Central memory CD4-positive, alpha-beta T cell (primary cell): ENCODE results near the gene FKBP5.
"Not testable (repeated sequence)": the region's sequence is repeated elsewhere in the genome, so short reads cannot be mapped to it uniquely, and the experiment has no call there.

Experiments
- DNase-seq: peaks from one replicate; pipeline ENCODE4 v3.0.0; 2022
- total RNA-seq, 3 experiments: gene quantifications; one replicate each; lab custom pipeline; 2026; lab: John Stamatoyannopoulos, UW

Gene FKBP5
- total RNA-seq, result 118 to 292 (median 207) reads per million in 3 experiments

DNA sequence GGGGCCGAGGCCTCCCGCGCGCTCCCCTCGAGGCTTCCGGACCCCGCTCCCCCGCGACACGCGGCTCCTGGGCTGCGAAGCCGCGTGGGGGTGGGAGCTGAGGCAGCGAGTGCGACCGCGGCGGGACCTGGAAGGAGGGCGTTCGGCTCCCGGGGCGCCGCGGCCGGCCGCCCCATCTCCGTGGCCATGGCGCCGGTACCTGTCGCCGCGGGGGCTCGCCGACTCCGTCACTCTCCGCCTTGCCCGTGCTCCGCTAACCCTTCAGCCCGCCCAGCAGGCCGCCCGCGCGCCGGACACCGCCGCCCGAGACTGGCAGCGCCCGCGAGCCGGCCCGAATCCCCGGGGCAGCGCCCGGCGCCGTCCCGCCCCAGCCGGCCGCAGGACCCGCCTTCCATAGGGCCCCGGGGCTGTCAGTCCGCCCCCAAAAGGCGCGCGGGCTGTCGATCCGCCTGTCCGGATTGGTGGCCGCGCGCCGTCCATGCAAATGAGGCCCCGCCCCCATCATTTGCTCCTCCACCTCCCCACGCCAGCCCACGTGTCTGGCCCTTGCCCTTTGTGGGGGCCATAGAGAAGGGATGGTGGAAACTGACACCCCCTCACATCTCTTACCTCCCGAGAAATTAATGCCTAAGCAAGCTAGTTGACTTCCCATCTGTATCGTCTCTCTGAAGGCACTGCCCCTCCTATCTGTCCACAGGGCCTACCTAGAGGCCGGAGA, at the start of gene FKBP5:
Gene FKBP5, minus strand, starts transcription at position 311 of the 718 bp plus-strand sequence. CDS start 46,091 bp downstream, outside the sequence.
- peak; percentile 84 for DNase-seq

DNA sequence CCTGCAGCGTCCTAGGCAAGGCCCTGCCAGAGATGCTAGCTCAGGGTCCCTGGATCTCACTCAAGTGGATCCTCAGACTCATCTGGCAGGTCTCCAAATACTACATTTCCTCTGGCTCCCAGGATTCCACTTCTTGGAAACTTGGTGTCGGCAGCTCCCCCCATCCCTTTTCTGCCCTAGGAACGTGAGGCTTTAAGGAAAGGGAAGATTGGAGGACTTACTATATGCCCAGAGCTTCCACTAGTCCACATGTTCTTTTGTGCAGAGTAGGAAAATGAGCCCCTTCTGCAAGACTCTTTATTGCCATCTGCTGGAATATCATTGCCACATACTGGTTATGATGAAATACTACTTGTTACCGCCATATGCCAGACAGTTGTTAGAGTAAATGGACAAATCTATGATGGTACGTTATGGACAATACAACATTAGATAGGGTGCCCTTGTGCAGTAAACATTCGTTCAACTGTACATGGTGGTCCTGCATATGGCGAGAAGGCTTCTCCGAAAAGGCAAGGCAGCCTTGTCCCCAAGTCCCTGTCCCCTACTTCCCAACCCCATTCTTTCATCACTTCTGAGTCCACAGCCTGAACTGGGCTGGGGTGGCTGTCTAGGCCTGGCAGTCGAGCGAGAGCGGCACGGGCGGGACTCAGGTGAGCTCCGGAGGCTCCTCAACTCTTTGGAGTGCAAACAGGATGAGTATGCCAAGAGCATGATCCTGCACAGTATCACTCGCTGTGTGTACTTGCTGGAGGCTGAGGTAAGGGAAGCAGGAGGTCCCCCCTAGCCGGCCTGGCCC, 48.9 kb upstream of the FKBP5 start:
- DNase-seq, result peak; percentile 69

DNA sequence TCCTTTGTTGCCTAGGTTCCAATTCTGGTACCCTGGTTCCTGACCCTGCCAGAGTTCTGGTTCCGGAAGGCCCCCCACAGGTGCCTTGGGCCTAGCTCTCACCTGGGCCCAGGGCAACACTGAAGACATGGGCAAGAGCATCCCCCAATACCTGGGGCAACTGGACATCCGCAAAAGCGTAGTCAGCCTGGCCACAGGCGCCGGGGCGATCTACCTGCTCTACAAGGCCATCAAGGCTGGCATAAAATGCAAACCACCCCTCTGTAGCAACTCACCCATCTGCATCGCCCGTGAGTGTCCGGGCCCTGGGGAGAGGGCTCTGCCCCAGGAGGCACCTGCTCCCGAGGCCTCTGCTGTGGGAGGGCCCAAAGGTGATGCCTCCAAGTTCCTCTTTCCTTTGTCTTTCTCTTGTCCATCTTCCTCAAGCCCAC, 48.3 kb upstream of the FKBP5 start, which contains the start of gene ARMC12:
Gene ARMC12, plus strand, starts transcription at position 51 of the 431 bp plus-strand sequence. Its CDS starts 77 bp downstream, at position 128.
- no peak for DNase-seq

DNA sequence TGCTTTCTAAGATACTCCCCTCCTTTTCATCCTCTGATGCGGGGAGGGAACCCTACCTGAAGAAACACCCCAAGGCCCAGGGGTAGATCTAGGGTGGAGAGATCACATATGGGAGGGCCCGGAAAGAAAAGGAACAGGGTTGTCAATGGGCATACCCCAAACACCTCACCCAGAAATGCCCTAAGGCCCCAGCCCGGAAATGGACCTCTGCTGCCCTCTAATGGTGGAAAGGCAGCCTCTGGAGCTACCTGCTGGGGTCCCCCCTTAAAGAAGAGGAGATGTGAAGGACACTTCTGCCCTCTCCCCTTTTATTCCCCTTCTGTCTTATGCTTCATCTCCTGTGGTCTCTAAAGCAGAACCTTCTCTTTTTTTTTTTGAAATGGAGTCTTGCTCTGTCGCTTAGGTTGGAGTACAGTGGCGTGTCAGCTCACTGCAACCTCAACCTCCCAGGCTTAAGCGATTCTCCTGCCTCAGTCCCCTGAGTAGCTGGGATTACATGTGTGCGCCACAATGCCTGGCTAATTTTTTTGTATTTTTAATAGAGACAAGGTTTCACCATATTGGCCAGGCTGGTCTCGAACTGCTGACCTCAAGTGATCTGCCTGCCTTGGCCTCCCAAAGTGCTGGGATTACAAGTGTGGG, 47.7 kb upstream of the FKBP5 start:
- peak; percentile 74 for DNase-seq

DNA sequence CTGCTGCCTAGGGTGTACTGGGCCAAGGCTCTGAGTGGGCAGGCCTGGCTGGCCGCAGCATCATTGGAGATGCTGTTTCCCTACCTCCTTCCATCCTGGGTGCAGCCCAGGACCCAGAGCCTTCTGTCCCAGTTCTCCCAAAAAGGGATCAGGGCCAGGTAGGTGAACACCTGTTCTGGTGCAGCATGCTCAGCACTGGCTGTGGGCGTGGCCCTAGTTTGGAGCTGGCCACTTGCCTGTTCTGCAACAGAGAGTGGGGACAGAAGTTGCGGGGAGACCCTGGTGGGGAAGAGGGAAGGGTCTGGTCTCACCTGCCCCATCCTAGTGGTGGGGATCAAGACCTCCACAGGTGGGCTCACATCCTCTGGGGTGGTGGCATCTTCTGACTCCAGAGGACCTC, 46.7 kb upstream of the FKBP5 start:
- DNase-seq, result no peak

DNA sequence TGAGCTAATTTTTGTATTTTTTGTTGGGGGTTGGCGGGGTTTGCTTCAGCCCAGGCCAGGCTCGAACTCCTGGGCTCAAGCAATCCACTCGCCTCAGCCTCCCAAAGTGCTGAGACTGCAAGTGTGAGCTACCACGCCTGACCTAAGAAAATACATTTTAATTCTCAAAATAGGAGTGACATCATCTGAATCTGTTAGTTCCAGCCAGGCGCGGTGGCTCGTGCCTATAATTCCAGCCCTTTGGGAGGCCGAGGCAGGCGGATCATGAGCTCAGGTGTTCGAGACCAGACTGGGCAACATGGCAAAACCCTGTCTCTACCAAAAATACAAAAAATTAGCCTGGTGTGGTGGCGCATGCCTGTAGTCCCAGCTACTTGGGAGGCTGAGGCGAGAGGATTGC, 45.6 kb upstream of the FKBP5 start:
- DNase-seq, result not testable (repeated sequence)

DNA sequence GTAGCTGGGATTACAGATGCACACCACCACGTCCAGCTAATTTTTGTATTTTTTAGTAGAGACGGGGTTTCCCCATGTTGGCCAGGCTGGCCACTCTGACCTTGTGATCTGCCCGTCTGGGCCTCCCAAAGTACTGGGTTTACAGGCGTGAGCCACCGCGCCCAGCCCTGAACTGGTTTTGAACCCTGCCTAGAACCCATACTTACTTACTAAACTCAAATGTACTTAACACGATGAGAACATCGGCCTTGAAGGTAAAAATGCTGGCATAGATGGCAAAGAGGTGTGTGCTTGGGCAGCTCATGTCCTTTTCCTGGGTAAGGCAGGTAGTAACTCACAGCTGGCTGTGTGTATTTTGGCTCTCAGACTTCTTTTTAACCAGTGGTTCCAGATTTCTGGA, 44.9 kb upstream of the FKBP5 start:
- no peak for DNase-seq

DNA sequence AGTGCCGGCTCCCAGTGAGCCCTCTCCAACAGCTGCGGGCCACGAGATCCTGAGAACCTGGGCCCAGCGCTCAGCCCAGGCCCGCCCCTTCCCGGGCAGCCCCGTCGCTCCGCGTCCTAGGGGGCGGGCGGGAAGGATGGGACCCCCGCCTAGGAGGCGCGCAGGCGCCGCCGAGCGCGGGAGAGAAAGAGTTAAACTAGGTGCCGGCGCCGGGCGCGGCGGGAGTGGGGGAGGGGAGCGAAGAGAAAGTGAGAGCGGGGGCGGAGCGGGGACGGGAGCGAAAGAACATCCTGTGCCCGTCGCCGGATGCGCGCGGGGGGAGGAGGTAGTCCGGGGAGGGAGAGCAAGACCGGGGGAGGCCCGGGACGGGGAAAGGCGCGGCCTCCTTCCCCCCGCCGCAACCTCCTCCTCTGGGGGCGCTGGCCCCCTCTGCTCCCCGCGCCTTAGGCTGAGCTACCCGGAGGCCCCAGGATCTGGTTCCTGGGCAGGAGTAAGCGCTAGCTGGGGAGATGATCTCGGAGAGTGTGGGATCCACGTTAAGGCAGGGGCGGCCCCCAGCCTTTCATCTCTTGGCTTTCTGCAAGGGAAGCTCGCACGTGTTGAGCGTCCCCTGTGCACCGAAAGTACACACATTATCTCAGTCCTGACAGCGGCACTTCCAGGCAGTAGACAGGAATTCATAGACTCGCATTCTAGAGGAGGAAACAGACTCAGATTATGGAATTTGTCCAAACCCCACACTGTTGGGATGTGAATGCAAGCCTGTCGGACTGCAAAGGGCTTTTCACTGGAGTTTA, 43.2 kb upstream of the FKBP5 start:
- DNase-seq, result peak; percentile 90

DNA sequence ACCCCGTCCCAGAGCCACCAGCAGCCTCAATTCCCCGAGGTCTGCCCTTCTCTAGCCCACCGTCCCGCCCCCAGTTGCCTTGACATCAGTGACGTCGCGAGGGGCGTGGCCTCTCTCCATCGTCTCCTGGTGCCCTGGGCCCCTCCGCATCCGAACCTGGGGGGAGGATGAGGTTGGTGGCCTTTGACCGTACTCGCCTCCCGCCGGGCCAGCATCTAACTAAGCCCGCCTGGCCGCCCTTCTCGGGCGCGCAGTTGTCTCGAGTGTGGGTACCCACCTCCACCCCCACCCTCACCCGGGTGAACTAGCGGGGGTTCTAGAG, 42.7 kb upstream of the FKBP5 start:
- peak; percentile 87 for DNase-seq

DNA sequence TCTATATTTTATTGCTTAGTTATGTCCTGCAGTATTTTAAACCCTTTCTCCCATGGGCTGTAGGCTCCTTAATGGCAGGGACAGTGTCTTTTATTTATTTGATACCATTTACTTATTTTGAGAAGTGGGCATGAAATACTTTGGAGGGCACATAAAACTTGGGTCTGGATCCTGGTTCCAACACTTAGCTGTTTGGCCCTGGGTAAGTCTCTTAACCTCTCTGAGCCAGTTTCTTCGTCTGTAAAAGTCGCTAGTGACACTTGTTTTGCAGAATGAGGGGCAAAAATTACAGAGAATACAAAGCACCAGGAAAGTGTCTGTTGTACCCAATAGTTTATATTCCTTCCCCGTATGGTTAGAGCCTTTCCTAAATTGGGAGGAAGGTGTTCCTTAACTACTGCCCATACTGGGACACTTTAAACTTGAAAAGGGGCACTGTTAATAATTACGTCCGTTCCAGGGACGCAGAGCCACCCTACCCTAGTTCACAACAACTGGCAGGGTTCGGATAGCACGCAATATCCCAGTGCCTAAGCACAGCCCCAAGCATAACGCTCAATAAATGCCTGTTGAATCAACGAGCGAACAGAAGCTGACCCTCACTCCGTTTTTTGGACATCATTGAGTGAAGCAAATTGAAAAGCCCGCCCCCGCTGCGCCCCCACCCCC, 42.2 kb upstream of the FKBP5 start:
- no peak for DNase-seq

DNA sequence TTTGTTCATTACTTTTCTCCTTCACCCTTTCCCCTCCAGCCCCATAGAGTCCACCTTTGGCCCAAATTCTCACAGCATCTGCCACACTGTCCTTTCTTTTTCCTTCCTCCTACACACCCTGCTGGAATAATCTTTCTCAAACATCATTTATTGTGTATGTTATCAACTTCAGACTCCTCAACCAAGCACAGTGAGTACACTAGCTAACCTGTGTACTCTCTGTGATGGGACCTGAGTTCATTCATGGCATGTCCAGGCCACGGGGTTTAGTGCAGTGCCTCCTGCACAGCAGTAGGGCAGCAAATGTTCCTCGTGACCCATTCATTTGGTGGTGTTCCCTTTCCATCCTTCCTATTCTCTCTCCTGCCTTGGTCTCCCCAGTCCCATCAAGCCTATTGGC, 41.0 kb upstream of the FKBP5 start:
- DNase-seq, result no peak

DNA sequence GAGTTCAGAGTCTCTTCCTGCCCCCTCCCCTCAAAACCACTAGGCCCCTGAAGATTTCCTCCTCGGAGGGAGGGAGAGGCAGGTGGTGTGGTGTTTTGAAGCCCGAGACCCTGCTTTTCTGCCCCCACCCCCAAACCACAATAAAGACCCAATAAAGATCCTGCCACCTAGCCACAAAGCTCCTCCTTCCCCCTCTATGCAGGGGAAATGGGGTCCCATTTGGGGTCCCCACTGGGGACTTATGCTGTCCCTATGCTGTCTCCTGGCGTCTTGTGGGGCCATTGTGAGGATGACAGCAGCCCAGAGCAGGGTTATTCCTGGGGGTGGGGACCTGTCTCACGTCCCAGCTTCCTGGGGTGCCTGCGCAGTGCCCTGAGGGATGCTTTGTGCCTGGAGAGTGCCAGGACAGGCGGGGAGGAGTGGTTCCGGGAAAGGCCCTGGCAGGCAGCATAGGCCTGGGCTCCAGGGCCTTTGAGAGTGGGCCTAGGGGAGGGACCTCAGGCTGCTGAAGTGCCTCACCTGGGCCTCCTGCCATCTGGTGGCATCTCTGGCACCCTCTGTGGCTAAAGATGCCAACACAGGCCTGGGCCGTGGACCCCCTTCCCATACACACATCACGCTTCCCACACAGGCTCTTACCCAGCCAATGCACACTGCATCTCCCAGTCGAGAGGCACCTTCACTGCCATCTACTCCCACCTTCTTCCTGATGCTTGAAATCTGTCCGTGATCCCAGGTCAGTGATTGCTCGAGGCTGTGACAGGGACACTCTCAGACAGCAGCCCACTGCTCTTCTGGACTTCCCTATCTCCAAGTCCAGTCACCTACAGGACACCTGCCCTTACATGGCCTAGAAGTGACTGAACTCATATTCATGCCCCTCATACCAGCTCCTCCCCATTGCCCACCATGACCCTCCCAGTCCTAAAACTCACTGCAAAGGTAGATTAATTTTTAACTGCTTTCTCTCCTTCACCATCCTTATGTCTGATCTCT, 40.3 kb upstream of the FKBP5 start:
- peak; percentile 43 for DNase-seq

DNA sequence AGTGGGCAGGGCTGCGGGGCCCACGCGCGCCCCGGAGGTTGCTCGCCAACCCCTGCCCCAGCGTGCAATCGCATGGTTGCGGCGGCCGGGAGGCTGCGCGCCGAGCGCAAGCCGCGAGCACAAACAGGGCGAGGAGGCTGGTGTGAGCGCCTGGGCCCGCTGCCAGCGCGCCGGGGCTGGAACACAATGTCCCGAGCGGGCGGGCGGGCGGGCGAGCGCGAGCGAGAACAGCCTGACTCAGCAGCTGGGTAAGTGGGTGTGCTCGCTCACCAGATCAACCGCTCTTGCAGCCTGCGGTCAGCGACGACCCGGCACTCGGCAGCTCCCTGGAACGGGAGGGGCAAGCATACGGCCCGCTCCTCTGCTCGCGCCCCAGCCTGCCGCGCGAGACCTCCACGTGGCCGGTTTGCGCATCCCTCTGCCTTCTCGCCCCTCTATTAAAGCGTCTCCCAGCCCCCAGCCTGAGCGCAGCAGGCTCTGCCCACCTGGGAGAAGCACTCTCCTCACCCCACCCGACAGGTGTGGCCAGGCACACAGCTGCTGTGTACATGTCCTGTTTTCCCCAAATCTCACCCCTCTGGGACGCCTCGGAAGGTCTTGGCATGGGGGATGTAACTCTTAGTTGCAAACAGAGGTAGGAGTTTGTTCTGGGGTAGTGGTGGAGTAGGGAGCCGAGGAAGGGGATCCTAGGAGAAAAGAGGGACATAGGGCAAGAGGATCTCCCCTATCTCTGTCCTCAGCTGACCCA, 39.4 kb upstream of the FKBP5 start:
- DNase-seq, result peak; percentile 90

DNA sequence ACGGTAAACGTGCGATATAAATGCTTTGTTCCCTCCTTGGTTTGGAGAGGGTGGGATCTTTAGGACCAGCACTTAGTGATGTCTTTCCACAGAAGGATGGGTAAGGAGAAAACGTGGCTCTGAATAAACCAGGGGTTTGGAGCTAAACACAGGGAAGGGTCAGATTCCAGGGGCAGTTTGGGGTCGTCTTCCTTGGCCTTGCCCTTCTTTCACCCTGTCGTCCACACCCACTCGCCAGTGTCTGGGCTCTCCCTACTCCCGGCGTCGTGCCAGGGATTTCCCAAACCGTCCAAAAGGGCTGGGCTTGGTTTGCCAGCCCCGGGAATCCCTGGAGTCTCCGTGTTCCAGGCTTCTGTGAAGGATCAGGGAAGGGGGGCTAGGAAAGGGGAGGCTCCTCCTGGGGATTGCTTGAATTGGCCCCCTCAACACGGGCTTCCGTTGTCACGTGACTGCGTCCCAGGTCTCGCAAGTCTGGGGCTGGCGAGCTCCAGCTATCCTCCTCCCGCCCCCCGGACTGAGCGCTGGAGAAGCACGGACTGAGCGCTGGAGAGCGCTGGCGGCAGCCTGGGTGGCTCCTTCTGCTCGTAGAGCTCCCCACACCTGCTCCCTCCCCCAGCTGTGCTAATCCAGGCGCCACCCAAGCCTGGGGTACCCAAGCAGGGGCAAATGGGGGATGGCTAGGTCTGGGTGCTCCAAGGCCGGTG, 38.7 kb upstream of the FKBP5 start:
- DNase-seq, result no peak

DNA sequence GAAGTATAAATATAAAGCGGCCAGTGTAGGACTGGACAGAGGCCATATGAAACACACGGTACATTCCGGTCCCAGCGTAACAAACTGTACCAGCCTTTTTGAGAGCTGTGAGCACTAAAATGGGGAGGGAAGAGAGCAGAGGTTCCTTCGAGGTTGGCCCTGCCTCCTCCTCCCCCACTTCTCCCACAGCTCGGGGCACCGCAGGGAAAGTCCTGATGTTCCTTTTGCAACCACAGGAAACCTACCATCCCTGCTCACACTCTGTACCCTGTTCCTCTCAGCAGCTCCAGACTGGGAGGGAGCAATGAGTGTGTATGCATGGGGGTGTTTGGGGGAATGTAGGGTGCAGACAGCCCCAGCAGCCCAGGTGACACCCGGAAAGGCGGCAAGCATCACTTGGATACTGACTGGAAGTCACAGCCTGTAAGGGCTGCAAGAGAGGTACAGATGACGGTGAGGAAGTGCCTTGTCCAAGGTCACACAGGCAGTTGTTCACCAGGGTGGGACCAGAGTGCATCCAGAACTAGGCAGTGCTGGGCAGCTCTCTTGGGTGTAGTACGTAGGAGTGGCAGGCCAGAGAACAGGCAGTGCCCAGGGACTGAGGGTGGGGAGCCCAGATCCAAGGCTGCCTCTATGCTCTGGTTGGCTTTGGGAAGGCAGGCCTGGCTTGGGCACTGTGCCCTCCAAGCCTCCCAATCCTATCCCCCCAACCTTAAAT, 37.2 kb upstream of the FKBP5 start:
- peak; percentile 19 for DNase-seq

DNA sequence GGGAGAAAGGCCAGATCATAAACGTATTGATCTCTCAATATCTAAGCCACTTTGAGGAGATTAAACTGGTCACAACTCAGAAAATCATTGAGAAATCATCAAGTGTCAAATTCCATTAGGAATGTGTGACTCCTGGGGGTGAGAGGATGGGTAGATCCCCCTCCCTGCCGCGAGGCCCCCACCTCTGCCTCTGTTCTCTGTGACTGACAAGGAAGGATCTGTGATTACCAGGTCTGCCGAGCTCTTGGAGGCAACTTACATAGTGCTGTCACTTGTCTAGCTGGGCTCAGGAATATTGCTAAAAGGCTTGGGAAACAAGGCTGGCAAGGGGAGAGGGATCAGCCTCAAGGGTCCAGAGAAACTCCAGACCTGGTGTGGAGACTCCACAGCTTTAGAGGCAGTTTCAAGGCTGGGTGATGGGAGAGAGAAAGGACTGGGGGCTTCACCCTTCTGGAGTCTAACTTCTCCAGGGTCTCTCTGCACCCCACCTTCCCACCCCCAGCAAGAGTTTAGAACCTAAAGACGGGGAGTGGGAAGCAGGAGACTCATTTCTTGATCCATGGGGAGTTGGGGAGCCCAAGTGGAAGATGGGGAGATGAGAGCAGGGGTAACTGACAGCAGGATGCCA, 36.5 kb upstream of the FKBP5 start:
- DNase-seq, result no peak

DNA sequence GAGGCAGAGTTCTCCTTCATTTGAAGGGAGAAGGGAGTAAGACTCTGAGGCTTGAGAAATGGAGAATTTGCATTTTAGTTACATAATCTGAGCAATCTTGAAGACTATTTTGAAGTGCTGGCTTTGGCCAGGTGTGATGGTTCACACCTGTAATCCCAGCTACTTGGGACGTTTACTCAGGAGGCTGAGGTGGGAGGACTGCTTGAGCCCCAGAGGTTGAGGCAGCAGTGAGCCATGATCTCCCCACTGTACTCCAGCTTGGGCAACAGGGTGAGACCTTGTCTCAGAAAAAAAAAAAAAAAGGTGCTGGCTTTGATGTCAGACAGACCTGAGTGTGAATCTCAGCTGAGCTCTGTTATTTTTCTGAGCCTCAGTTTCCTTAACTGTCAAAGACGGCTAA, 35.8 kb upstream of the FKBP5 start:
- DNase-seq, result no peak

DNA sequence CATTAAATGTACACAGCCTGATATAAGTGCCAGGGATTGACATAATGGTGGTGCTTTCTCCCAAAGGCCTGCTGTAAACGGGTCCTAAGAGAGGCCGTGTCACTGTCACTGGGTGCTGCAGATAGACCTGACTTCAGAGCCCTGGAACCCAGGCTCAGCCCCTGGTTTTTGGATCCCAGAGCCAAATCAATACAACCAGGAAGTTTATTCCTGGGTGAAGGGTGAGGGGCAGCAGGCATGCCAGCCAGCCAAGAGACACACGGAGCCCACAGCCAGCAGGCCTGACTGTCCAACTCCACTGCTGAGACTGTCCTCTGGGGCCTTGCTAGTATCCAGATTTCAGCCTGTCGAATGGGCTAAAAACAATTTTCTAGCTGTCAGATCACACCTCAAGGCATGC, 35.3 kb upstream of the FKBP5 start:
- no peak for DNase-seq
